Activated CD4-positive, alpha-beta T cell treated with anti-CD3 and anti-CD28 coated beads, Interleukin-2, amount 50 U/mL, for 16 hours (primary cell): ENCODE data around the gene CSN3.
"Not testable (repeated sequence)": the region's sequence is repeated elsewhere in the genome, so short reads cannot be mapped to it uniquely, and the experiment has no call there.

Experiments
- DNase-seq: peaks from one replicate; pipeline ENCODE4 v3.0.0-alpha.2; 2020

Gene CSN3, protein sequence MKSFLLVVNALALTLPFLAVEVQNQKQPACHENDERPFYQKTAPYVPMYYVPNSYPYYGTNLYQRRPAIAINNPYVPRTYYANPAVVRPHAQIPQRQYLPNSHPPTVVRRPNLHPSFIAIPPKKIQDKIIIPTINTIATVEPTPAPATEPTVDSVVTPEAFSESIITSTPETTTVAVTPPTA

DNA sequence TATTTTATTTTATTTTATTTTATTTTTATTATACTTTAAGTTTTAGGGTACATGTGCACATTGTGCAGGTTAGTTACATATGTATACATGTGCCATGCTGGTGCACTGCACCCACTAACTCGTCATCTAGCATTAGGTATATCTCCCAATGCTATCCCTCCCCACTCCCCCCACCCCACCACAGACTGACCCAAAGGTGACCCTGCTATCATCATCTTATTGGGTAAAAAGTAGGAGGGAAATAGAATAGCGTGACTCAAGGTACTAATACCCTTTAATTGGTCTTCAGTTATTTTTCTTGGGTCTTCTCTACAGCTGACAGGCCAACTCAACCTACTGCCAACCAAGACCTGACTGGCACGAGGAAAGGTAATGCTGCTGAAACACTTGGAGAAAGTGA is at the start of gene CSN3:
TSS of gene CSN3 (plus strand) at position 301 of the 400 bp plus-strand sequence. CDS start 2,223 bp downstream, outside the sequence.
- DNase-seq, result not testable (repeated sequence)

DNA sequence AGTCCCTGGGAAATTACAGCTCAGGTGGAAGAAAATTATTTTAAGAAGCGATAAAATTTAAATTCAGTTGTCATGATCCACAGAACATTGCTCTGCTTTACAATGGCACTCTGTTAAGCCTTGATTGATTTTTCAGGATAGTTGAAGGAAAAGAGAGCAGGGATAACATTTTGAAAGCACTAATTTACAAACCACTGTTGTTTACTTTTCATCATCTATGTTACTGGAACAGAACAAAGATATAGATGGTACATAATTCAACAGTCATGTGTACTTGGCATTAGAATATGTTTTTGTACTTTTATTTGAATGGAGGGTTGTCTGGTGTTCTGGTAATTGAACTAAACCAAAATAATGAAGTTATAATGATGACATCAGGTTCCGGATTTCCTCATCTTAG is 49.5 kb upstream of the CSN3 start:
- no peak for DNase-seq

DNA sequence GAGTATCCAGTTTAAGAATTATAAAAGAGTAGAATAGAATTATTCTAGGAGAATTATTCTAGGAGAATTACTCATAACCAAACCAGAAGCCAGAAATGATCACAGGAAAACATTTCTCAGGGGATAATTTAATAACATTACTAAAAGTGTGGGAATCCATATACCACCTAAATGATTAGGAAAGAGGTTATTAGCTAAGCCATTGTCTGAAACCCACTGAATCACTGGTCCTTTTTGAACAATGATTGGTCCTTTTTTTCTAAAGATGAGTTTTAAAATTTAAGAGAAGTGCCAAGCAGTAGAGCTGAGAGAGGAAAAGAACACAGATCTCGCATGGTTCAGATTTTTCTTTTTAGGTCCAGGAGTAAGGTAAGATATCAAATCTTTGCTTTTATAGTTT is 47.0 kb upstream of the CSN3 start, which contains the start of gene ODAM:
TSS of gene ODAM (plus strand) at position 301 of the 400 bp plus-strand sequence. CDS start 819 bp downstream, outside the sequence.
- no peak for DNase-seq

DNA sequence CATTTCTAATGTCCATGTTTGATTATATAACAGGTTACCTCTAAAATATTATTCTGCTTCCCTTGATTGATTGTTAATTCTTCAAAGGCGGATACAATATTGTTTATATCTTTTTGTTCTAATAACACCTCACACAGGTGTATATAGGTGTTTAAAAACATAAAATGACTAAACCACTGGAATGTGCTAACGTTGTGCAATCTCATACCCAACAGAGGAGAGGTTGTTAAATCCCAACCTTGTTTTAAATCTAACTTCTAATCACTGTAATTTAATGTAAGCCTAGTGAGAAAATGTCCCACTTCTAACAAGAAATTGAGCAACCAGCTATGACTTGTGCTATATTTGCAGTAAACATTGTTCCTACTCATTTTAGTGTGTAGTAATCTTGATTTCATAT is 45.5 kb upstream of the CSN3 start:
- DNase-seq, result no peak

DNA sequence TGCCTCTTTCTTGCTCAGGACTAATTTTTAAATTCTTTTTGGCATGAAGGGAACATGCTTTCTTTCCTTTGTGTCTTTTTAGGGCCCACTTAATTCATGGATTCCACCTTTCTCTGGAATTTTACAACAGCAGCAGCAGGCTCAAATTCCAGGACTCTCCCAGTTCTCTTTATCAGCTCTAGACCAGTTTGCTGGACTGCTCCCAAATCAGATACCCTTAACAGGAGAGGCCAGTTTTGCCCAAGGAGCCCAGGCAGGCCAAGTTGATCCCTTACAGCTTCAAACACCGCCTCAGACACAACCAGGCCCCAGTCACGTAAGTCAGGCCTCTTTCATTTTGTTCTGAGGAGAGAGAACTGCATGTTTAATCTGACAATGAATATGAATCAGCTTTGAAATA is 44.6 kb upstream of the CSN3 start:
- no peak for DNase-seq

DNA sequence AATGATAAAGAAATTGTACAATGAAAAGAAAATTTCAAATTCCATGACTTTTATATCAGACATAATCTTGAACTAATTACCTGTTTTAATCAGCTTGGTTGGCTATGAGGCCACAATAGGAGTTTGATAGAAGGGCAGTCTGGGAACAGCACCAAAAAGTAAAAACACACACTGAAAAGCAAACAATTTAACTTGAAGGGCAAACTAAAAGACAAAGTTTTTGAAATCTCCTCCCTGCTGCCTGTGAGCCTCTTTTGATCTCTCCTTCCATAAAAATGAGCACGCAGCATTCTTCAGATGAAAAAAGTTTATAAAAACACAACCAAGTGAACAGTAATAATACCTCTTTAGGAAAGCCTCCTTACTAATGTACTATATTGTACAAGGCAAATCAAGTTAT is 38.8 kb upstream of the CSN3 start:
- no peak for DNase-seq

DNA sequence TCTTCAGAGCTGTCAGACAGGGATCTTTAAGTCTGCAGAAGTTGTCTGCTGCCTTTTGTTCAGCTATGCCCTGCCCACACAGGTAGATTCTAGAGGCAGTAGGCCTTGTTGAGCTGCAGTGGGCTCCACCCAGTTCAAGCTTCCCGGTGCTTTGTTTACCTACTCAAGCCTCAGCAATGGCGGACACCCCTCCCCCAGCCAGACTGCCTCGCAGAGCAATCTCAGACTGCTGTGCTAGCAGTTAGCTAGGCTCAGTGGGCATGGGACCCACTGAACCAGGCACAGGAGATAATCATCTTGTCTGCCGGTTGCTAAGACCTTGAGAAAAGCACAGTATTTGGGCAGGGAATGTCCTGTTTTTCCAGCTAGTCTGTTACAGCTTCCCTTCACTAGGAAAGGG is 29.6 kb upstream of the CSN3 start:
- not testable (repeated sequence) for DNase-seq

DNA sequence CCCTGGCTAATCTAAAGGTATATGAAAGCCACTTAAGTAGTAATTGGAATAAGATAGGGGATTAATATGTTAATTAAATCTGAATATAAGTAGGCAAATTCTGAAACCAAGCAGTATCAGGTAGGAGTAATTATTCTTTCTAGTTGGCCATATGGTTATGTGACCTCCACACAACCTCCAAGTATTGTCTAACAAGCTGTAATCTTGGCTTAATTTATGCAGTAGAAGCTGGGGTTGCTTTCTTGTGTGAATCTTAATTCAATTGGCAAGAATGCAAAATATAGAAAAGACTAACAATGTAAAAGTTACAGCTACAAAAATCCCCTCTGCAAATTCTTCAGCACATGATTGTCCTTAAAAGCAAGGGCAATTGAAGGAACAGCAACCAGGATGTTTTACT is 26.3 kb upstream of the CSN3 start:
- not testable (repeated sequence) for DNase-seq

DNA sequence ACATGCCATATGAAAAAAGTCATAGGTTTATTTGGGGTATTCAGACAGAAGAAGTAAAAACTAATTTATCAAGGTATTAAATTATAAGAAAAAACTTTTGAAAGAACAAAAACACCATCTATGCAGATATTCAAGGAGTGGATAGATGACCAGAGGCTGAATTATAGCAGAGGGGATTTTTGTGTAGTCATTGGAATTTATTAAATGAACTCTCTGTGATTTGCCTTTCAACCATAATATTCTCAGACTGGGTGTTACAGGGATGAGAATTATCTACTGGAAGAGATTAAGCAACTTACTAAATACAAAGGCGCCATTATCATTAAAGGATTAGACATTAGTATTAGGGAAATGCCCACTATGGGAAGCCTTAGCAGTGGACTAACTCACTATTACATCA is 25.8 kb upstream of the CSN3 start:
- DNase-seq, result not testable (repeated sequence)

DNA sequence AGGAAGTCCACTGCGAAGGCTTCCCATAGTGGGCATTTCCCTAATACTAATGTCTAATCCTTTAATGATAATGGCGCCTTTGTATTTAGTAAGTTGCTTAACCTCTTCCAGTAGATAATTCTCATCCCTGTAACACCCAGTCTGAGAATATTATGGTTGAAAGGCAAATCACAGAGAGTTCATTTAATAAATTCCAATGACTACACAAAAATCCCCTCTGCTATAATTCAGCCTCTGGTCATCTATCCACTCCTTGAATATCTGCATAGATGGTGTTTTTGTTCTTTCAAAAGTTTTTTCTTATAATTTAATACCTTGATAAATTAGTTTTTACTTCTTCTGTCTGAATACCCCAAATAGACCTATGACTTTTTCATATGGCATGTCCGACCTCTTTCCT is 21.0 kb upstream of the CSN3 start:
- not testable (repeated sequence) for DNase-seq

DNA sequence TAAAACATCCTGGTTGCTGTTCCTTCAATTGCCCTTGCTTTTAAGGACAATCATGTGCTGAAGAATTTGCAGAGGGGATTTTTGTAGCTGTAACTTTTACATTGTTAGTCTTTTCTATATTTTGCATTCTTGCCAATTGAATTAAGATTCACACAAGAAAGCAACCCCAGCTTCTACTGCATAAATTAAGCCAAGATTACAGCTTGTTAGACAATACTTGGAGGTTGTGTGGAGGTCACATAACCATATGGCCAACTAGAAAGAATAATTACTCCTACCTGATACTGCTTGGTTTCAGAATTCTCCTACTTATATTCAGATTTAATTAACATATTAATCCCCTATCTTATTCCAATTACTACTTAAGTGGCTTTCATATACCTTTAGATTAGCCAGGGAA is 20.6 kb upstream of the CSN3 start:
- not testable (repeated sequence) for DNase-seq

DNA sequence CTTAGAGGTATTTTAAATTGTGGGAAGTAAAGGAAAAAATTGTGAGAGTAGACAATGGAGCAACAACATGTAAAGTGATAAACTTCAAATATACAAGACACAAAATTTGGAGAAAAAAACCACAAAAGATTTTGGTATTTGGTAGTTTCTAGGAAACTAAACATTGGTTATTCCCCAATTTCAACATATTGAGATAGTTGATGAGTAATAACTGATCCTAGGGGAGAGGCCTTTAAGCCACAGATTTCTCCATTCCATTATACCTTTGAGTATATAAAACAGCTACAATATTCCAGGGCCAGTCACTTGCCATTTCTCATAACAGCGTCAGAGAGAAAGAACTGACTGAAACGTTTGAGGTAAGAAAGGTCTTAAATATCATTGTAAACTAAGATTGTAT is 16.6 kb upstream of the CSN3 start, which contains the start of gene FDCSP:
TSS of gene FDCSP (plus strand) at position 301 of the 400 bp plus-strand sequence. CDS start 5,071 bp downstream, outside the sequence.
- no peak for DNase-seq

DNA sequence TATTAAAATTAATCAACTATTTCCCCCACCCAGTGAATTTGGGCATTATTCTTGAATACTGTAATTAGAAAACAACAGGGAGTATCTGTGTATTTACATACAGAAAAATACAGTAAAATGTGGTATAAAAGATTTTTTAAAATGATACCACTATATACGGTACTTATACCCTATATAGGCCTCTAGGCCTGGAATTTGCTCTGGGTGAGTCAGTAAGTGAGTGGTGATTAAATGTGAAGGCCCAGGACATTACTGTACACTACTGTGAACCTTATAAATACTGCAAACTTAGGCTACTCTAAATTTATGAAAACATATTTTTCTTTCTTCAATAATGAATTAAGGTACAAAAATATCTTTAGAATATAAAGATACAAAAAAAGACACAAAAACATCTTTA is 6.3 kb upstream of the CSN3 start:
- DNase-seq, result no peak

DNA sequence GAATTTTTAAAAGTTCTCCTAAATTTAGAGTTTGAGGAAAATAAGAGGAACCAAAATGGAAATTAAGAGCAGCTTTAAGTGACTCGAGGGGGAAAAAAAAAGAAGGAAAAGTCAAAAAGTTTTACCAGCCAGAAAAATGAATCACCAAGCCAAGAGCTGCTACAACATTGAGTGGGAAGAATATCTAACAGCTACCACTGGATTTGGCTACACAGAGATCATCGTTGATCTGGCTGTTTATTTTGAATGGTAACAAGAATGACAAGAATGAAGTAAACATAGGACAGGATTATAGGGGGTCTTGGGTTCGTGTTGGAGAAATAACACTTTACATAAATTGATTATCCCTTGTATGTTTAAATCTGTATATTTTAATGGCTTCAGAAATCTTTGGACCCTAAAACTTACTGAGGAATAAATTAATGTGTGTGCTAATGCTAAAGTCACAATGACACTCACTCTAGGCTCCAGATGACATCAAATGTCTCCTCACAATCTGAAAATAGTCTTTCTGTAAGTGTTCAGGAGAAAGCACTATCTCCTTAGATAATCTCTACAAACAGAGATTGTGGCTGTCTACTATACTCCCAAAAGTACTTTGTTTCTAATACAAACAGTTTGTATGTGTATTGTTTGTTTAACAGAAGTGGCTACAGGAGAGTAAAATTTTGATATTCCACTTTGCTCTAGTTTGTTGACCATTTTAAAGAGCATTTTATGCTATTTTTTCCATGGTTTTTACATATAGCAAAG is 3.1 kb upstream of the CSN3 start:
- no peak for DNase-seq

DNA sequence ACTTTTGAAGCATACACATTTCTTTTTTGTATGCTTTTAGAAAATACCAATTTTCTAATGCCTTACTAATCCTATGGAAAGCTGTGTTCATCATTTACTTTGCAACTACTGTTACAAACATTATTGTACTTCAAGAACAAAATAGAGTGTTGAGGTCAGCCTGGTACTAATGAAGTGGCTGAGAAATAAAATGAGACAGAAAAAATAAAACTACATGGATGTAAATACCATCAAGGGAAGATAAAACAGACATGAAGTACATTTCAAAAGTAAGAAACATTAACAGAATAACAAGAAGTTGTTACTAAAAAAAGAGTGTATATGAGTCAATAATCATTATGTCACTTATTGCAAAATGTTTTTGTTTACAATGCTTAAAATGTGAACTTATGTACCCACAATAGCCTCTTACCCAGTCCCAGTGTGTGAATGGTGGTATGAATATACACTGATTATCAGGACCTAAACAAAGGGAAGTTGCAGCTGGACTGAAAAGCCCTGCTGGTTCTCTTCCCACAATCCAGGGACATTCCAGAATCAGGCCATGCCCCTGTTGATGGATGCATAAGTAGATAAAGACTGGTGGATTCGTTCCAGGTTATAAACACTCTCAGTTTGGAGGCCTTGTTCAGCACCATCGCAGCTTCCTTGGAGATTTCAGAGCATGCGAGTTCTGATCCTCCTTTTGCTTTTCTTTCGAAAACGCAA is 2.4 kb upstream of the CSN3 start:
- no peak for DNase-seq

DNA sequence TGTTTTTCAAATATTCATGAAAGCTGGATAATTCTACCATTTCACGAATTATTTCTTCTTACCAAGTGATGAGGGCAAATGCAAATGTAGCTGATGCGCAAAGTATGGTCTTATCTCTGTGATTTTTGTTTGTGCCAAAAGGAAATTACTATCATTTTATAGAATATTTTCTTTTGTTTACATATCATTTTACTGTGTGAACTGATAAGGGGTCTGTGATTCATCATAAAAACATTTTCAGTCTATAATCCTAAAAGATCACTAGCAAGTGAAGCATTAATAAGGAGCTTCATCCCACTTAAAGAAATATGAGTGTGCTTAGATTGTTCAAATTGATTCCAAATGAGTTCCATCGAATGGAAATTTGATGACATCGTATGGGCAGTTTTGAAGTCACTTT is 694 bp downstream of the CSN3 start:
- no peak for DNase-seq

DNA sequence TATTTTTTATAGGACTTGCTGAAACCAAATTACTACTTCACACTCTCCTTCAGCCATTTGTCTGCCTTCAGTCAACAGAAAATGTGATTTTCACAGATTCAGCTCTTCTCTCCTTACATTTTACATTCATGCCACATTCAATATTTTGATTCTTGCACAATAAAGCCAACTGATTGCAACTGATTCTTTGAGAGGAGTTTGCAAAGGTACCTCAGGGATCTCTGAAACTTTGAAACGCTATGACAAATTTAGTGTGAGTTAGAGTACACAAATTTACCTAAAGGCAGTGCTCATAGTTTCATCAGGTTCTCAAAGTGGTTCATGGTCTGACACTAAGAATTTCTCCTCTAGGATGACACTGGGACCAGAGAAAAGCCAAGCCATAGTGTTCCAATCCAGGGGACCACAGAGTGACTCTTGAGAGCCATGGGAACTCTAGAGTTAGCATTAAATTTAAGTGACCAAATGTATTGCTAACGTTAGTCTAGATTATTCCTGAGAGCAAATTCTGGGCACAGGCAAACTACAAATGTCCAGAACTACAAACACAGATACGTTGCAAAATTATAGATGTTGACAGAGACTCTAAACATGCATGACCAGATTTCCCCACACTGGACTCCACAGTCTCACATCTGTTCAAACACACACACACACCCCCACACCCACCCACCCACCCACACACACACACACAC is 9.0 kb downstream of the CSN3 start:
- DNase-seq, result no peak

DNA sequence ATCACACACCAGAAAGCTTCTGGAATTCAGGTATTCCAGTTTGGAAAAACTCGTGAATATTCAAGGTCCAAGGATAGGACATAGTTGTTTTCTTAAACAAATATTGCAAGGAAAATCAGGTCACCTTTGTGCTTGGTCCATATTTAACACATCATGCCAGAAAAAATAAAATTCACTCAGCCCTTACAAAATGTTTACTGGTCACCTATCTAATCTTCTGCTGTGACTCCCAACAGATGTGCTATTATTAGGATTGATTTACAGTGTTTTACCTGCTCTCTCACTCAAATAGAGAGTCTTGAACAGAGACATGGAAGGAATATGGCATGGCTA is 9.5 kb downstream of the CSN3 start:
- no peak for DNase-seq

DNA sequence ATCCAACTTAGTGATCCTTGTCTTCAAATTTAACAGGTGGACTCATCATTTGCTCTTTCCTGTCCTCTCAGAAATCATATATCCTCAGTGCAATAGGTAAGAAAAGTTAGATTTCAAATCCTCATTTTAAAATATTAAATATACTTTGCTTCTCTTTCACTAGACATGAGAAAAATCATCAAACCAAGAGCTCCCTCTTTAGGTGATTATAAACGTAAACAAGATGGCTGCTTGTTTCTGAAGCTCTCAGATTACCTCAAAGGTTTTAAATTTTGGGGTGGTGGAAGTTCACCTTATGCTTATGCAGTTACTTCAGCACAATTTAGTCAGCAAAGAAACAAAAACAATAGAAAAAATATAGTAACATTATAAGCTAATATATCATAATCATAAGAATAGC is 27.3 kb downstream of the CSN3 start:
- DNase-seq, result no peak

DNA sequence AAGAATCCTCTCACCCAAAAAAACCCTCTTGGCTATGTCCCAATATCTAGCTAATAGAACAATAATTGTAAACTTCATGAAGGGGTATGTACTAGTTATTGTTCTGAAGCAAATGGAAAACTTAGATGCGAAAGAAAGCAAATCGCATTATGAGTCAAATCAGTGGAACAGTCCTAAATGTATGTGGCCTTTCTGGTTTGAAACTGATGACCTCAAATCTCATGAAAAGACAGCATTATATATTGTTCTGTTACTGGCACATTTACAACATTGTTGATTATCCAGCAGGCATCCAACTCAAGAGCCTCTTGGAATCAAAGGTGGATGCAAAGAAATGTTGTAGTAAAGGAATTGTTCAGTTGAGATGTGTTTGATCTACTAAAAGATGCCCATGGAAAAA is 34.7 kb downstream of the CSN3 start:
- no peak for DNase-seq

DNA sequence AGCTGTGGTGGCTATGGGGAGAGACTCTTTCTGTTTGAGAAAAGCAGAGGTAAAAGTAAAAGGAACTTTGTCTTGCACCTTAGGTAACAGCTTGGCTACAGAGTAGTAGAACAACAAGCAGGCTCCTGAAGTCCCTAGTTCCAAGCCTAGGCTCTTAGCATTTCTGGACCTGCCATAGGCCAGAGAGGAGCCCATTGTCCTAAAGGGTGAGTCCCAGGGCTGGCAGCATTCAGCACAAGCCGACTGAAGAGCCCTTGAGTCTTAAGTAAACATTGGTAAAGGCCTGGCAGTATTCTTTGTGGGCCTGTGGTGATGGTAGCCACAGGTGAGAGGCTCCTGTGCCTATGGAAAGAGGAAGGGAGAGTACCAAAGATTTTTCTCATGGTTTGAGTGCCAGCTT is 38.2 kb downstream of the CSN3 start:
- DNase-seq, result no peak

DNA sequence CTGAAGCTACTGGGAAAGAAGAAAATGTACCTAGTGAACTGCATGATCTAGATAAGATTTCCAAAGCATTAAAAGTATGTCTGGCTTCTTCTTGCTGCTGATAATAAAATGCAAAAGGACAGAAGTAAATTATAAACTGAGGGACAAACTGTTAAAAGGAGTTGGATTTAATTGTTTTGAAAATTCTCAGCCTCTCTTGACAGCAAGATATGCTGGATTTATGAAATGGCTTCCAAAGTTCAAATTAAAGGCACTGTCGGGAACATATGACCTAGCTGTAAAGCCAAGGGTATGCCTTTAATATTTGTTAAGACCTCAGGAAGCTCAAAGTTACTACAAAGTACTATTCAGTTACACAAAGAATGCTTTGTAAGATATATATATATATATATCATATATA is 46.3 kb downstream of the CSN3 start:
- DNase-seq, result no peak

DNA sequence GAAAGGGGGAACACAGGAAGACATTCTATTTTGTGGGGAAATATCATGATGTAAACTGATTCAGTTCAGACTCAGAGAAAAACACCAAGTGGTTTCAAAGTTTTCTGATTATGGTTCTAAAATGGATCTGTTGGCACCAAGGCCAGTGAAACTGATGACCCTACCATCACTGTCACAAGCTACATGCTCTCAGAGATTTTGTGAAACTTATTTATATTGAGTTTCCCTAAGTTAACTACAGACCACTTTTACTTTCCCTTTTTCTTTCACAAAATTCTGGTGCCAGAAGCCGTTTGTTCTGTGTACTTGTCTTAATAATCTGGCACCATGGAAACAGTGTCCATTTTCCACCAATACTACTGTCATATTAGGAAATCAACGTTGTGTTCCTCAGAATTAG is 48.9 kb downstream of the CSN3 start:
- DNase-seq, result no peak
